ENCODE results near the gene HCN2. TPM values are rescaled to one million over a fixed set of nuclear protein-coding genes. Genes with fewer than 3 reads are reported as not detected.
"Not testable (repeated sequence)": the region's sequence is repeated elsewhere in the genome, so short reads cannot be mapped to it uniquely, and the experiment has no call there.

Gene HCN2
- total RNA-seq, 5 donors from 2014 or later (not counting 1 experiment from before 2014, with no cell fraction given) = 0.93 to 4.4 (median 3.6) TPM

GRCh38 chr19:622666-623065 lies 33.0 kb downstream of the HCN2 start:
- H3K9me3 Mint-ChIP-seq = no peaks in the 10 kb centered on the region
- Histone ChIP-seq H3K4me1 (ENCODE audit: control insufficient read depth in 1 of 2, extremely low read depth in 1 of 2, insufficient read depth in 2 of 2, low read length in 2 of 2) (no peaks in the 10 kb centered on the region), H3K4me3 (ENCODE audit: control insufficient read depth in 1 of 2, extremely low read depth in 1 of 2, low read length in 1 of 2) (no peak overlapping the region), H3K9me3 (no peaks in the 10 kb centered on the region), H3K27ac (ENCODE audit: low read length) (no peak overlapping the region), H3K36me3 (ENCODE audit: control insufficient read depth in 2 of 2, extremely low read depth in 1 of 2, insufficient read depth in 1 of 2, low read length in 1 of 2) (peaks cover 15 to 55% of the 10 kb centered on the region in 2 donors), H3K27me3 (replicated peaks in 1 of 2; ENCODE audit: control insufficient read depth in 2 of 2, extremely low read depth in 1 of 2, insufficient read depth in 2 of 2, low read length in 1 of 2) (no peaks in the 10 kb centered on the region)
- DNase-seq (no peak), ATAC-seq (replicated peaks in 1 of 4) (no peak)
- no peak overlapping the region for H3K4me3 Mint-ChIP-seq
- POLR2A ChIA-PET = interaction anchor here in 1 of 2 donors (0.6 kb wide), 1 partner anchor 10 kb away, joined by 5 read pairs; no protein-coding TSS in a partner anchor
- H3K27ac Mint-ChIP-seq = no peak overlapping the region
- H3K27me3 Mint-ChIP-seq = no peaks in the 10 kb centered on the region
- H3K4me1 Mint-ChIP-seq = peaks cover 0 to 2% (median 2%) of the 10 kb centered on the region in 3 donors
- H3K36me3 Mint-ChIP-seq = peaks cover 17% of the 10 kb centered on the region
- WGBS (ENCODE audit: insufficient coverage) = 95% methylated on average over 35 of the region's 37 CpGs
- CTCF ChIA-PET = no interaction called here

- H3K9me3 Mint-ChIP-seq = no peaks in the 10 kb centered on the region
- H3K27me3 Mint-ChIP-seq = no peaks in the 10 kb centered on the region
- WGBS (ENCODE audit: insufficient coverage) = 96% methylated on average over 41 of the region's 44 CpGs
- DNase-seq (no peak), ATAC-seq (replicated peaks in 1 of 4) (no peak)
- H3K36me3 Mint-ChIP-seq = peaks cover 21% of the 10 kb centered on the region
- POLR2A ChIA-PET = interaction anchor here in 1 of 2 donors (0.6 kb wide), 1 partner anchor 11 kb away, joined by 5 read pairs; no protein-coding TSS in a partner anchor
- H3K4me3 ChIP-seq (ENCODE audit: control insufficient read depth in 1 of 2, extremely low read depth in 1 of 2, low read length in 1 of 2) = no peak overlapping the region
- no peak overlapping the region for H3K27ac Mint-ChIP-seq
- no peak overlapping the region for H3K27ac ChIP-seq (ENCODE audit: low read length)
- H3K36me3 ChIP-seq (ENCODE audit: control insufficient read depth in 2 of 2, extremely low read depth in 1 of 2, insufficient read depth in 1 of 2, low read length in 1 of 2) = peaks cover 13 to 56% of the 10 kb centered on the region in 2 donors
- H3K9me3 ChIP-seq = no peaks in the 10 kb centered on the region
- no peaks in the 10 kb centered on the region for H3K4me1 ChIP-seq (ENCODE audit: control insufficient read depth in 1 of 2, extremely low read depth in 1 of 2, insufficient read depth in 2 of 2, low read length in 2 of 2)
- H3K4me3 Mint-ChIP-seq = no peak overlapping the region
- CTCF ChIA-PET = no interaction called here
- no peaks in the 10 kb centered on the region for H3K27me3 ChIP-seq (replicated peaks in 1 of 2; ENCODE audit: control insufficient read depth in 2 of 2, extremely low read depth in 1 of 2, insufficient read depth in 2 of 2, low read length in 1 of 2)
- H3K4me1 Mint-ChIP-seq = peaks cover 0 to 2% (median 2%) of the 10 kb centered on the region in 3 donors
Measured at GRCh38 chr19:623175-623916, 33.7 kb downstream of the HCN2 start.

- H3K36me3 Mint-ChIP-seq = peaks cover 21% of the 10 kb centered on the region
- H3K9me3 ChIP-seq = no peaks in the 10 kb centered on the region
- no peak overlapping the region for H3K4me3 Mint-ChIP-seq
- 91% methylated on average over 16 of the region's 24 CpGs for WGBS (ENCODE audit: insufficient coverage)
- H3K27ac ChIP-seq (ENCODE audit: low read length) = no peak overlapping the region
- H3K36me3 ChIP-seq (ENCODE audit: control insufficient read depth in 2 of 2, extremely low read depth in 1 of 2, insufficient read depth in 1 of 2, low read length in 1 of 2) = peaks cover 15 to 57% of the 10 kb centered on the region in 2 donors
- no peak overlapping the region for H3K4me3 ChIP-seq (ENCODE audit: control insufficient read depth in 1 of 2, extremely low read depth in 1 of 2, low read length in 1 of 2)
- H3K4me1 Mint-ChIP-seq = peaks cover 4 to 6% (median 4%) of the 10 kb centered on the region in 3 donors
- no peaks in the 10 kb centered on the region for H3K27me3 ChIP-seq (replicated peaks in 1 of 2; ENCODE audit: control insufficient read depth in 2 of 2, extremely low read depth in 1 of 2, insufficient read depth in 2 of 2, low read length in 1 of 2)
- no peaks in the 10 kb centered on the region for H3K4me1 ChIP-seq (ENCODE audit: control insufficient read depth in 1 of 2, extremely low read depth in 1 of 2, insufficient read depth in 2 of 2, low read length in 2 of 2)
- ChIA-PET POLR2A (no interaction called here), CTCF (no interaction called here)
- no peak for ATAC-seq (replicated peaks in 1 of 4)
- H3K9me3 Mint-ChIP-seq = no peaks in the 10 kb centered on the region
- H3K27me3 Mint-ChIP-seq = no peaks in the 10 kb centered on the region
- DNase-seq = no peak
- H3K27ac Mint-ChIP-seq = no peak overlapping the region
Measured at GRCh38 chr19:623974-624373, 34.3 kb downstream of the HCN2 start.

GRCh38 chr19:624433-625109 lies 34.9 kb downstream of the HCN2 start:
- Histone ChIP-seq H3K9me3 (no peaks in the 10 kb centered on the region), H3K4me1 (ENCODE audit: control insufficient read depth in 1 of 2, extremely low read depth in 1 of 2, insufficient read depth in 2 of 2, low read length in 2 of 2) (no peaks in the 10 kb centered on the region), H3K4me3 (ENCODE audit: control insufficient read depth in 1 of 2, extremely low read depth in 1 of 2, low read length in 1 of 2) (no peak overlapping the region), H3K36me3 (ENCODE audit: control insufficient read depth in 2 of 2, extremely low read depth in 1 of 2, insufficient read depth in 1 of 2, low read length in 1 of 2) (peaks cover 15 to 57% of the 10 kb centered on the region in 2 donors), H3K27me3 (replicated peaks in 1 of 2; ENCODE audit: control insufficient read depth in 2 of 2, extremely low read depth in 1 of 2, insufficient read depth in 2 of 2, low read length in 1 of 2) (no peaks in the 10 kb centered on the region), H3K27ac (ENCODE audit: low read length) (no peak overlapping the region)
- ChIA-PET CTCF (no interaction called here), POLR2A (no interaction called here)
- H3K4me3 Mint-ChIP-seq = no peak overlapping the region
- peaks cover 21% of the 10 kb centered on the region for H3K36me3 Mint-ChIP-seq
- H3K27ac Mint-ChIP-seq = no peak overlapping the region
- DNase-seq (no peak), ATAC-seq (replicated peaks in 1 of 4) (no peak)
- H3K4me1 Mint-ChIP-seq = peaks cover 5 to 8% (median 6%) of the 10 kb centered on the region in 3 donors
- H3K9me3 Mint-ChIP-seq = no peaks in the 10 kb centered on the region
- 92% methylated on average over 18 of the region's 24 CpGs for WGBS (ENCODE audit: insufficient coverage)
- H3K27me3 Mint-ChIP-seq = no peaks in the 10 kb centered on the region

GRCh38 chr19:625257-625656 lies 35.6 kb downstream of the HCN2 start:
- Mint-ChIP-seq H3K4me1 (peaks cover 9 to 12% (median 10%) of the 10 kb centered on the region in 3 donors), H3K27ac (no peak overlapping the region), H3K36me3 (peaks cover 22% of the 10 kb centered on the region), H3K4me3 (no peak overlapping the region), H3K9me3 (no peaks in the 10 kb centered on the region), H3K27me3 (no peaks in the 10 kb centered on the region)
- ATAC-seq (replicated peaks in 1 of 4) (no peak), DNase-seq (no peak)
- CTCF ChIA-PET = no interaction called here
- no peaks in the 10 kb centered on the region for H3K27me3 ChIP-seq (replicated peaks in 1 of 2; ENCODE audit: control insufficient read depth in 2 of 2, extremely low read depth in 1 of 2, insufficient read depth in 2 of 2, low read length in 1 of 2)
- WGBS (ENCODE audit: insufficient coverage) = 95% methylated on average over 3 of the region's 5 CpGs
- H3K9me3 ChIP-seq = no peaks in the 10 kb centered on the region
- H3K36me3 ChIP-seq (ENCODE audit: control insufficient read depth in 2 of 2, extremely low read depth in 1 of 2, insufficient read depth in 1 of 2, low read length in 1 of 2) = peaks cover 15 to 51% of the 10 kb centered on the region in 2 donors
- H3K27ac ChIP-seq (ENCODE audit: low read length) = no peak overlapping the region
- H3K4me3 ChIP-seq (ENCODE audit: control insufficient read depth in 1 of 2, extremely low read depth in 1 of 2, low read length in 1 of 2) = no peak overlapping the region
- POLR2A ChIA-PET = interaction anchor here in 1 of 2 donors (1.1 kb wide), 1 partner anchor 35 kb away, joined by 3 read pairs; no protein-coding TSS in a partner anchor
- peaks cover 0 to 5% of the 10 kb centered on the region in 2 experiments for H3K4me1 ChIP-seq (ENCODE audit: control insufficient read depth in 1 of 2, extremely low read depth in 1 of 2, insufficient read depth in 2 of 2, low read length in 2 of 2)

- ChIA-PET CTCF (interaction anchor here (0.6 to 0.7 kb wide), 2 partner anchors 17 to 63 kb away, joined by 3 to 4 read pairs; no protein-coding TSS in a partner anchor), POLR2A (interaction anchor here in 1 of 2 donors (0.8 kb wide), 1 partner anchor 413 kb away, joined by 8 read pairs; the partner anchor contains the start of gene ABCA7)
- H3K4me3 Mint-ChIP-seq; H3K27me3 Mint-ChIP-seq; H3K9me3 Mint-ChIP-seq; H3K27me3 ChIP-seq (replicated peaks in 1 of 2; ENCODE audit: control insufficient read depth in 2 of 2, extremely low read depth in 1 of 2, insufficient read depth in 2 of 2, low read length in 1 of 2); H3K27ac ChIP-seq (ENCODE audit: low read length); DNase-seq; H3K4me3 ChIP-seq (ENCODE audit: control insufficient read depth in 1 of 2, extremely low read depth in 1 of 2, low read length in 1 of 2); H3K9me3 ChIP-seq; H3K27ac Mint-ChIP-seq; ATAC-seq (replicated peaks in 1 of 4): not testable (repeated sequence)
- peaks cover 26% of the 10 kb centered on the region for H3K36me3 Mint-ChIP-seq
- H3K4me1 ChIP-seq (ENCODE audit: control insufficient read depth in 1 of 2, extremely low read depth in 1 of 2, insufficient read depth in 2 of 2, low read length in 2 of 2) = peaks cover 0 to 17% of the 10 kb centered on the region in 2 experiments
- WGBS (ENCODE audit: insufficient coverage) = no CpG with 5 or more reads among the region's 7 CpGs
- H3K4me1 Mint-ChIP-seq = peaks cover 18 to 19% (median 19%) of the 10 kb centered on the region in 3 donors
- peaks cover 15 to 47% of the 10 kb centered on the region in 2 donors for H3K36me3 ChIP-seq (ENCODE audit: control insufficient read depth in 2 of 2, extremely low read depth in 1 of 2, insufficient read depth in 1 of 2, low read length in 1 of 2)
Measured at GRCh38 chr19:626566-626965, 36.9 kb downstream of the HCN2 start.
